HG03196 (cell line): ENCODE data around the gene FBXW8.

Experiments
- ATAC-seq: cut with Tn5 transposase; IDR thresholded peaks from one replicate; pipeline ENCODE4 v1.9.1; 2021; ENCODE audit not compliant: unreplicated experiment

Gene FBXW8

DNA sequence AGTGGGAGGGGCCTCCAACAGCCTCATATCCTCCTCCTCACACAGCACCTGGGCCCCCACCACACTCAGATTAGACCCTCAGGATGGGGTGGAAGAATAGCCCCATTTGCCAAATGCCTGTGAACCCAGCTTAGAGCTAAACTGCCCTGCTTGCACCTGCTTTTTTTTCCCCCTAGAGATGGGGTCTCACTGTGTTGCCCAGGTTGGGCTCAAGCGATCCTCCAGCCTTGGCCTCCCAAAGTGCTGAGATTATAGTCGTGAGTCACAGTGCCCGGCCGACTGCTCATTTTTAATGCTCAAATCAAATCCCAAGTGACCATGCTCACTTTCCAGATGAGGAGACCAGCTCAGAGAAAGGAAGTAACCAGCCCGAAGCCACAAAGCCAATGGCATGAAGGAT lies 161.4 kb downstream of the FBXW8 start:
- ATAC-seq = no peak

DNA sequence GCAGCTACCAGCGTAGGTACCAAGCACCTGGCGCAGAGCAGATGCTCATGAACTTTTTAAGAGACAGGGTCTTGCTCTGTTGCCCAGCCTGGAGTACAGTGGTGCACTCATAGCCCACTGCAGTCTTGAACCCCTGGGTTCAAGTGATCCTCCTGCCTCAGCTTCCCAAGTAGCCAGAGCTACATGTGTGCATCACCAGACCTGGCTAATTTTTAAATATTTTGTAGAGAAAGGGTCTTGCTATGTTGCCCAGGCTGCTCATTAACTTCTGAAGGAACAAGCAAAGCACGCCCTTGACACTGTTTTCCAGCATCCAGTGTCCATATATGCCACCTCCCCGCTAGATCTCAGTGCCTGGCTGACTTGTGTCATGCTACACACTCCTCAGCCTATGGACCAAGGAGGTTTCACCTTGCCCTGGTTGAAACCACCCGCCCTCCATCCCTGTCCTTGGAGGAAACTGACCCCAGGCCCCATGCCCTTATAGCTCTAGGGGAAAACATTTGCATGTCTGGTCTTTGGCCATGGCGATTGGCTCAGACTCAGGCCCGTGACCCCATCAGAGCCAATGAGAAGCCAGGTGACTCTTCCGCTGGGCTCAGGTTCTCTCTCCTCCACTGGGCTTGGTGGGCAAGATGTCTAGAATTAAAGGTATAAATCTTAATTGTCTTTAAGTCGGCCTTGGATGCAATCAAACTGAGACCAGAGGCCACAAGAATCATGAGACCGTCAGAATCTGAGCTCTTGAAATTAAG lies 162.2 kb downstream of the FBXW8 start:
- ATAC-seq = no peak

DNA sequence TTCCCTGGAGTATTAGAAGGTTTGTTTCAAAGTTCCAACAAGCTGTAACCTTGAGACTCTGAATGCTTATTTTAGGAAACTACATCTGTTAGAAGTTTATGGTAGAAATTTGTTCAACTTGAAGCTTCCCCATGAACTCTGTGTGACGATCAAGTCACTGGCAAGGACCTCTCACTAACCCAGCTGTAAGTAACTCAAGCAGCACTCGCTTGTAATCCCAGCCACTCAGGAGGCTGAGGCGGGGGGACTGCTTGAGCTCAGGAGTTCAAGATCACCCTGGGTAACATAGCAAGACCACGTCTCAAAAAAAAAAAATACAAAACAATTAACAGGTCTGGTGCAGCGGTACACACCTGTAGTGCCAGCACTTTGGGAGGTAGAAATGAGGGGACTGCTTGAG lies 162.9 kb downstream of the FBXW8 start:
- ATAC-seq = no peak

DNA sequence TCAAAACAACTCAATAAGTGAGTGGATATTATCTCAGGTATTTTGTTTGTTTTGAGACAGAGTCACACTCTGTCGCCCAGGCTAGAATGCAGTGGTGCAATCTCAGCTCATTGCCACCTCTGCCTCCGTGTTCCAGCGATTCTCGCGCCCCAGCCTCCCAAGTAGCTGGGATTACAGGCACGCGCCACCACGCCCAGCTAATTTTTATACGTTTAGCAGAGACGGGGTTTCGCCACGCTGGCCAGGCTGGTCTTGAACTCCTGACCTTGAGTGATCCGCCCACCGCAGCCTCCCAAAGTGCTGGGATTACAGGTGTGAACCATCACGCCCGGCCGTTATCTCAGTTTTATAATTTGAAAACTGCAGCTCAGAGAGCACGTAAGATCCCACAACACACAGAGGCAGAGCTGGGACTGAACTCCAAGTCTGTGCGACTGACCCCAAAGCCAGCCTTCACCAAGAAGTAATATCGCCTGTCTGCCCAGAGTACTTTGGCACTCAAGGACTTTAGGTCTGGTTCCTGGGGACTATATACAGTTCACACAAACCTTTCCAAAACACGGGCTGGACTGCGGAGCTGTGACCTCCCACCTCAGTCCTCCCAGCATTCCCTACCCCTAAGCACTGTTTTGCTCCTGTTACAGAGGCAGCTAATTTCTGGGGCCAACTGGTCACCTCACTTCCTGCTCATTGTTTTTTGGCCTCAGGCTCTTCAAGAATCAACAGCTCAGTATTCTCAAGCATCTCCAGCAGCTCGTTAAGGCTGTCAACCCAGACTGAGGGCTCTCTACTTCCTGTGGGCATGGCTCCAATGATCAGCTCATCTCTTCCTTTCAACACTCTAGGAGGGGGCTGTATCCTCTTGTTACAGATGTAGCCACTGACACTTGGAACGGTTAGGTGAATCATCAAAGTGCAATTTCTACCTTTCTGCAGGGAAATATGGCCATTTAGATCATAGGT lies 165.9 kb downstream of the FBXW8 start:
- no peak for ATAC-seq

DNA sequence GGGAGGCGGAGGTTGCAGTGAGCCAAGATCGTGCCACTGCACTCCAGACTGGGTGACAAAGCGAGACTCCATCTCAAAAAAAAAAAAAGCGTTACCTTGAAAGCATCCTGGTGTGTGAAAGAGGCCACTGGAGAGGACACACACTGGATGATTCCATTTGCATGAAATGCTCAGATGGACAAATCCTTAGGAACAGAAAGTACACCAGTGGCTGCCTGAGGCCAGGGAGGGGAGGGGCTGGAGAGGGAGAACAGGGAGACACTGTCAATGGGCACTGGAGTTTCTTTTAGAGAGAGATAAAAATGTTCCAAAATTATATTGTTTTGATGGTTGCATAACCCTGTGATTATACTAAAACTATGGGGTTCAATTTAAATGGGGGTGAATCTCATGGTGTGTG lies 168.7 kb downstream of the FBXW8 start:
- no peak for ATAC-seq

DNA sequence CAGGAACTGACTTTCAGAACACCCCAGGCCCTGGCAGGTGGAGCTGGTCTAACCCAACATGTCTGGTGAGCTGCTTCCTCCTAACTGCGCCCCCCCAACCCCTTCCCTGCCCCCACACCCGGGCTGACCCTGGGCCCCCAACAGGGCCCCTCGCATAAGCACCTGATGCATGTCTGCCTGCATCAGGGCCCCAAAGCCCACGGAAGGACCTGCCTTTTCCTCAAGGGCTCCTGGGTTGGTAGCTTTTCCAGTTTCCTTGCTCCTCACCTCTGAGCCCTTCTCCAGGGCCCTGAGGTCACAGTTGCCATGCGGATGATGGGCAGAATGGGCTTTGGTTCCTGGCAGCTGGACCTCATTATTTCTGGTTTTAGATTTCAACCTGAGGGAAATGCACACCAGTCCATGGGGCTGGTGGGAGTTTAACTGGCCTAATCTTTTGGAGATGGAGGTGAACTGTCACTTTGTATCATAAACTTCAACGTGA lies 170.0 kb downstream of the FBXW8 start:
- ATAC-seq = no peak
